HUES64 (cell line): ENCODE measurements around the gene CHST8.

ENCODE experiments used
- H3K27ac ChIP-seq: 2 replicates; pipeline ENCODE4 v1.7.0; 2013; ENCODE audit warnings: low read depth, low read length, inconsistent platforms
- H3K27me3 ChIP-seq: 2 replicates; pipeline ENCODE4 v1.6.1; 2013; ENCODE audit warnings: mild to moderate bottlenecking, low read length; ENCODE audit not compliant: insufficient read depth
- H3K36me3 ChIP-seq: 2 replicates; pipeline ENCODE4 v1.6.1; 2013; ENCODE audit warnings: mild to moderate bottlenecking, low read length; ENCODE audit not compliant: insufficient read depth
- H3K4me1 ChIP-seq: 2 replicates; pipeline ENCODE4 v1.6.1; 2013; ENCODE audit warnings: mild to moderate bottlenecking, low read length, moderate library complexity; ENCODE audit not compliant: insufficient read depth
- H3K4me3 ChIP-seq: 2 replicates; pipeline ENCODE4 v1.5.1; 2013; ENCODE audit warnings: mild to moderate bottlenecking, low read length, moderate library complexity
- H3K9ac ChIP-seq: 2 replicates; pipeline ENCODE4 v1.6.1; 2013; ENCODE audit warnings: mild to moderate bottlenecking, low read depth, low read length
- H3K9me3 ChIP-seq: 2 replicates; pipeline ENCODE4 v1.6.1; 2013; ENCODE audit warnings: low read depth, low read length; ENCODE audit not compliant: insufficient read depth
- WGBS: fragments of 150-250, 120-280 bp; methylation state at CpG from one replicate; pipeline ENCODE4 v1.1.7; 2013; ENCODE audit warnings: missing lambda C conversion rate; 5-methylcytosine and 5-hydroxymethylcytosine counted together

Gene CHST8

DNA sequence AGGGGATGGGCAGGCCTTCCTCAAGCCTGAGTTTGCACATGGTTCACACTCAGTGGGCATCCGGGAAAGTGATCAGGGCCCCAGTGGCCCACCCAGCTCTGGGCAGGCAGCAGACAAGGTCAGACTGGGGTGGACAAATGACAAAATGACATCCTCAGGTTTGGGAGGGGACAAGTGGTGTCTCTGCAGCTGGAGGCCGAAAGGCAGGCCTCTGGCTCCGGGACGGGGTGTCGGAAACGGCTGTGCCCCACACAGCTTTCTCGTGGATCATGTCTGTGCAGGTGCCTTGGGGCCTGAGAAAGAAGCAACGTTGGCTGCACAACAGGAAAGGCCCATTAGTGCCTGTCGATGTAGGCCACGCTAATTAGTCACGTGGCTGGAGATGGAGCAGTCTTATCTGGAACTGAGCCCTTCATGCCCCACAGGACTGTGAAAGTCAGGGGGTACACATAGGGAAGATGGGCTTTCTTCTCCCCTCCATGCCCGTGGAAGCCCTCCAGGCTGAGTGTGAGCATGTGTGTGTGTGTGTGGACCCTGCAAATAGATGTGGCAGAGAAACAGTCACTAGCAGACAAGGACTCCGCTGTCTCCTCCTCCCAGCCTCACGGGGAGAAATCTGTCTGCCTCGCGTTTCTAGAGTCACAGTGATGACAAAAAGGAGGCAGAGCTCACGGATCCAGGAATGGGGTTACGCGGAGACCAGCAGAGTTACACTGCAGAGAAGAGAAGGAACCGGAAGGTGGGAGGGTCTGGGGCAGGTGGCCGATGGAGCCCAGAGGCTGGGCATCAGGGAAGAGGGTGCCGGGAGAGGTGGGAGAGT, 44.2 kb downstream of the CHST8 start:
- no peak overlapping the region for H3K9ac ChIP-seq
- no peaks in the 10 kb centered on the region for H3K9me3 ChIP-seq
- no peaks in the 10 kb centered on the region; the same call in 1 of the 2 replicates for H3K4me1 ChIP-seq
- H3K27ac ChIP-seq = no peak overlapping the region
- no peaks in the 10 kb centered on the region for H3K36me3 ChIP-seq
- no peak overlapping the region for H3K4me3 ChIP-seq
- H3K27me3 ChIP-seq = no peaks in the 10 kb centered on the region
- WGBS = 93% methylated on average over 21 of the region's 22 CpGs

DNA sequence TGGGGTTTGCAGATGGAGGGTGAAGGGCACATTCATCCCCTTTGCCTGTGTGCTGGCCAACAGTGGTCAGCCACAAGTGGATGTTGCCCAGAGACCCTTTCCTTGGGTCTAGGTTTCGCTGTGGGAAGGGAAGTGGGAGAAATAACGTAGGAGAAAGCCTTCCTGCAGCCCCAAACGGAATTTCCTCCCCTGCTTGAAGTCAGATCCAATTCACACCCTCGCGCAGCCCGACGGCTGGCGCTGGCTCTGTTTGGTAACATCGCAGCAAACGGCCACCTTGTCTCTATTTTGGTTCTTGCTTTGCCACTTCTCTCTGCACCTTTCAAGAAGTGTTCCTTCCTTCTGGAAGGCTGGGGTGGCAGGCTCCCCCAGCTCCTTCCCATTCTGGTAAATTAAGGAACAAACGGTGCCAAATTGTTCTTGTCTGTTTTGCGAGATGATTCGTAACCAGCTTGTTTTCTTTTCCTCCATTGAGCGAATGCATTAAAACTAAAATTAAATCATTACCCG, 45.4 kb downstream of the CHST8 start:
- WGBS = 93% methylated on average over 15 of the region's 15 CpGs
- Histone ChIP-seq H3K27ac (no peak overlapping the region), H3K27me3 (no peaks in the 10 kb centered on the region)

DNA sequence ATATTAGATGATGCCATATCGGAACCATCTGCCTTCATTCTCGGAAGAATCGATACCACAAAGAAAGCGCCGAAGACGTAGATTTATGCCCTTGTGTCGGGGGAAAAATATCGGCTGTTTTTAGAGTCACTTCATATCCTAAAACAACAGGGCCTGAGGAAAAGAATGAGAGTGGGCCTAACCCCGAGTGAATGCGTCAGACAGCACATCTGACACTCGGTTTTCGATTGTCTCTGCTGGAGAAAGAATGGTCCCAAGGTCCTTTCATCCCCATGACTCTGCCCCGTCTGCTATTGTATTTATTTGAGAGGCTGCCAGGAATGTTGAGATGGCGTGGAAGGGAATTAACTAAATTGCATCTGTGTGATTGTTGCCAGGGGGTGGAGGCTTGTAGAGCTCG, 46.1 kb downstream of the CHST8 start:
- Histone ChIP-seq H3K9ac (no peak overlapping the region), H3K27me3 (no peaks in the 10 kb centered on the region)
- 96% methylated on average over 15 of the region's 15 CpGs for WGBS

More for the DNA sequence above, 45.4 kb downstream of the CHST8 start:
- H3K36me3 ChIP-seq = no peaks in the 10 kb centered on the region
- H3K4me1 ChIP-seq = no peaks in the 10 kb centered on the region; the same call in 1 of the 2 replicates
- H3K9me3 ChIP-seq = no peaks in the 10 kb centered on the region
- H3K9ac ChIP-seq = no peak overlapping the region
- H3K4me3 ChIP-seq = no peak overlapping the region

DNA sequence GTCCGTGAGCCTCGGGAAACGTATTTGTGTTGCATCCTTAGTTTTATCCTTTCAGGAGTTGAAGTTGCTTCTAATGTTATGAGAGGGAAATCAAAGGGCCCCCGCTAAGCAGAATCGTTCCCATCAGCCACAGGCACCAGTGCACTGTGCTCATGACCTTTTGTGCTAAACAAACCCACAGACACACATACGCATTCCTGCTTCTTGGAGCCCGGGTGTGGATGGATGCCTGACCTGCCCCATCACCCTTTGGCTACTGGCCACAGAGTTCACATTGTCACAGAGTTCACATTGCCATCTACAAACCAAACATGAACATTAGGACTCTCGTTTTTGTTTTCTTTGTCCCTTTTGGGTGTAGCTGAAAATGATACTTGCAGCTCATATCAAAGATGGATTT, 47.2 kb downstream of the CHST8 start:
- Histone ChIP-seq H3K27ac (no peak overlapping the region), H3K27me3 (no peaks in the 10 kb centered on the region), H3K9me3 (no peaks in the 10 kb centered on the region), H3K4me1 (no peaks in the 10 kb centered on the region), H3K36me3 (no peaks in the 10 kb centered on the region), H3K9ac (no peak overlapping the region), H3K4me3 (no peak overlapping the region)
- WGBS = 92% methylated on average over 8 of the region's 8 CpGs

More for the DNA sequence above, 46.1 kb downstream of the CHST8 start:
- Histone ChIP-seq H3K9me3 (no peaks in the 10 kb centered on the region), H3K4me3 (no peak overlapping the region), H3K4me1 (no peaks in the 10 kb centered on the region), H3K27ac (no peak overlapping the region), H3K36me3 (no peaks in the 10 kb centered on the region)

DNA sequence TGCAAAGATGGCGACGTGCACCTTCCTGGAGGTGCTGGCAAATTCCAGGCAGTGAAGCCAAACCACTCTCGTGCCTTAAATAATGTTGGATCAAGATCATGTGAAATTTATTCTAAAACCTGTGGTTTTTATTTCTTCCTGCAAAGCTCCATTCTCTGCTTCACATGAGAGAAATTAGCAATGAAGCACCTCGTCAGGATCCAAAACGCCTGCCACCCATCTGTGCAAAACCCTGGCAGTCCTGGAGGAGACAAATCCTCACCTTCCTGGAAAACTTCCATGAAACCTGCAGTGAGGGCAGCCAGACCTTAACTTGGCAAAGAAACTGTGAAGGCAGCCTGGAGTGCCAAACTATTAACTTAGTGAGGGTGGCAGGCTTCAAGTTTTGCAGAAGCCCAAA, 47.6 kb downstream of the CHST8 start:
- Histone ChIP-seq H3K4me3 (no peak overlapping the region), H3K27ac (no peak overlapping the region), H3K27me3 (no peaks in the 10 kb centered on the region), H3K4me1 (no peaks in the 10 kb centered on the region), H3K36me3 (no peaks in the 10 kb centered on the region), H3K9me3 (no peaks in the 10 kb centered on the region), H3K9ac (no peak overlapping the region)
- 95% methylated on average over 5 of the region's 5 CpGs for WGBS

DNA sequence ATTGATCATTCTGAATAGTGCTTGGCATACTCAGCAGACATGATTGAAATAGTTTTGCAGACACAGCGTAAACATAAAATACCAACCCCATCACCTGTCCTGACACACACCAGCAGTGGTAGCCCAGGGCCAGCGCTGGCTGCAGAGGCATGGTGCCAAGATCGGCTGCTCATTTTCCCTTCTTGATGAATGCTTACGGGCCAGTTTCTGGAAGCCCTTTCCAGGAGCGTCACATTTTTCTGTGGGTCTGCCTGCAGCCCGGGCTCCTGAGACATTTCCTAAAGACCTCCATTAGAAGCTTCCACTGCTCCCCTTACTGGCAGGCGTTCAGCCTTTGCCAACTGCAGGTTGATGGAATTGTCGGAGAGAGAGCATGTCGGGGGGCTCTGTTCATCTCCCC, 48.6 kb downstream of the CHST8 start:
- Histone ChIP-seq H3K36me3 (no peaks in the 10 kb centered on the region), H3K9ac (no peak overlapping the region), H3K4me3 (no peak overlapping the region), H3K27me3 (no peaks in the 10 kb centered on the region), H3K9me3 (no peaks in the 10 kb centered on the region), H3K27ac (no peak overlapping the region), H3K4me1 (no peaks in the 10 kb centered on the region)
- 92% methylated on average over 9 of the region's 9 CpGs for WGBS

DNA sequence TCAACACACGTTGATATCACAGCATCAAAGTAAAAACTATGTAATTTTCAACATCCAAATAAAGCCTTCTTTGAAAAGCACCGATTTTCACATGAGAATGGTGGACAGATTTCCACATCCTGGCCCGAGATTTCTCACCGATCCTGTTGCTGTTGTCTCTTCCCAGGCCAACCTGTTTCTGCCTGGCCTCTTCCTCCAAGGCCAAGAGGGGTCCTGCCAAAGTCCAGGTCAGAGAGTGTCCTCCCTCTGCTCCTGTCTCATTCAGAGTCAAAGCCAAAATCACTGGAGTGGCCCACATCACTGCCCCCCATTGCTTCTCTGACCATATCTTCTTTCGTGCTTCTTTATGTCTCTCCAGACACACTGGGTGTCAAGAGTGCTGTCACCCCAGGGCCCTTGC, 49.5 kb downstream of the CHST8 start:
- 89% methylated on average over 5 of the region's 5 CpGs for WGBS
- H3K4me1 ChIP-seq = no peaks in the 10 kb centered on the region
- H3K9ac ChIP-seq = no peak overlapping the region
- no peaks in the 10 kb centered on the region for H3K27me3 ChIP-seq
- no peaks in the 10 kb centered on the region for H3K36me3 ChIP-seq
- no peak overlapping the region for H3K4me3 ChIP-seq
- no peak overlapping the region for H3K27ac ChIP-seq
- no peaks in the 10 kb centered on the region for H3K9me3 ChIP-seq

DNA sequence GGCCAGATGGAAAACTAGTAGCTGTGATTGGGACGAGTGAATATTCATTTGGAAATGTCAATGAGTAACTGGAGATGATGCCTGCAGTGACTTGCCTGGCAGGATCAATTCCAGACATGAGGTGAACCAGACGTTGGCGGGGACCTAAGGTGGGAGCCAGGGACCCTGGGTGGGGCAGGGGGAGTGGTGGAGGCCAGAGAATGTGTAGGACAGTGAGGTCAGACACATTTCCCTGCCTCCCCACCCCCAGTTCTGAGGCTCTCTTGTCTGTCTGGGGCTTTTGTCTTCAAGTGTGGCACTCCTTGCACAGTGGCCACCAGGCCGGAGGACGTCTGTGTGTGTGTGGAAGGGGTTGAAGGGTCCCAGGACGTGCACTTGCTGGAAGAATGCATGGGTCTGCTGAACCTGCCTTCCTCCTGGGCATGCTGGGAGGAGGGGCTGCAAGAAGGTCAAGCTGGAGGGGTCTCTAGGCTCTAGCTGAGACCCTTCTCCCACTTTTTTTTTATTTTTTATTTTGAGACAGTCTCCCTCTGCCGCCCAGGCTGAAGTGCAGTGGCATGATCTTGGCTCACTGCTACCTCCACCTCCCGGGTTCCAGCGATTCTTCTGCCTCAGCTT, 51.6 kb downstream of the CHST8 start:
- Histone ChIP-seq H3K4me3 (no peak overlapping the region), H3K27ac (no peak overlapping the region), H3K36me3 (no peaks in the 10 kb centered on the region), H3K9ac (no peak overlapping the region), H3K9me3 (no peaks in the 10 kb centered on the region), H3K4me1 (no peaks in the 10 kb centered on the region), H3K27me3 (no peaks in the 10 kb centered on the region)
- whole genome bisulfite sequencing = 91% methylated on average over 9 of the region's 9 CpGs

DNA sequence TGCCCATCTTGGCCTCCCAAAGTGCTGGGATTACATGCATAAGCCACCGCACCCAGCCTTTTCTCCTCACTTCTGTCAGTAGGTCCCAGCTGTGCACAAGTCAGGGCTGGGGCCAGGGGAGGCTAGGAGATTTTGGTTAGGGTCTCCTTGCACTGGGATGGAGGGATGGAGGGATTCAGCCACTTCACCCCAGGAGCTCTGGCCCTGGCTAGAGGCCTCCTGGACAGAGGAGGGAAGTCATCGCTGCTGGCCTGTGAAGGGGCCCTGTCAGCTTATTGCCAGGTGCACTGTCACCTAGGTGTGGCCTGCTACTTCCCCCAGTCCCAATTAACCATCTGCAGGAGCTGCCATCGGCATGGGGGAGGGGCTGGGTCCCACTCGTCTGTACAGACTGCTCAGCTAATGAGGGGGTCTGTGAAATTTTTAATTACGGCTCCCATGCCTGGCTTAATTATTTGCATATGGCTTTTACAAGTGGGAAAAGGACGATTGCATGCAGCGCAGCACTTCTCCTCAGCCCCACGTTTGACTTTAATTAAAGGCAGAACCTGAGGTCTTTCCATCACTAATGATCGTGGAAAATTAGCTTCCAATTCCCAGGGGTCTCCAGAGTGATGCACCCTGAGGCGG, 52.4 kb downstream of the CHST8 start:
- H3K9ac ChIP-seq = no peak overlapping the region
- WGBS = 85% methylated on average over 10 of the region's 10 CpGs
- no peaks in the 10 kb centered on the region for H3K27me3 ChIP-seq
- no peak overlapping the region for H3K27ac ChIP-seq
- H3K4me1 ChIP-seq = no peaks in the 10 kb centered on the region
- H3K4me3 ChIP-seq = no peak overlapping the region
- H3K36me3 ChIP-seq = no peaks in the 10 kb centered on the region
- no peaks in the 10 kb centered on the region for H3K9me3 ChIP-seq

DNA sequence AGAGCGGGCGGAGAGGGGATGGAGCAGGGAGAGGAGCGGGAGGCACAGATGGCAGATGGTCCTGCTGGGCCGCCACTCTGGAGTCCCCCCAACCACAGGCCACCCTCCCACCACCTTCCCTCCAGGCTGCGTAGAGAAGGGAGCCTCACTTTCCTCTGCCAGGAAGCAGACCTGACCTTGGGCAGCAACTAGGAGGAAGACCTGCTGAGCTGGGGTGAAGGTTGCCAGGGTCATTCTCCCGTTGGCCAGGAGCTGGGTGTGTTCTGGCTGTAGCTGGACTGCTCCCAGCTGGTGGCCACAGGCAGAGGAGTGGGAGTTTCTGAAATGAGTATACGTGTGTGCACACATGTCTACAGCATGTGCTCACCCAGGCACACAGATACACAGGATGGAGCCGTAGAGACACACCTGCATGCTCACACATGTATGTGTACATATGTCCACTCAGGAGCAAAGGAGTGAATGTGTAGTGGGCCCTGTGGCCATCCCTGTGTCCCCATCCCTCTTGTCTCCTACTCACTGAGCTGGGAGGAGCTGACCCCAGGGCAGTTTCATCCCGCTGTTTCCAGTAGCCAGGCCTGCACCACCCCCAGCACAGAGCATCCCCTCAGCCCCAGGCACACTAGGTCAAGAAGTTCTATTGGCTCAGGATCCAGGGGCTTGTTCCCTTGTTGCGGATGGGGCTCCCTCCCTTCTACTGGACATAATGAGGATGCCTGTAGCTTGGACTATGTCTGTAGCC, 53.0 kb downstream of the CHST8 start:
- WGBS = 89% methylated on average over 8 of the region's 10 CpGs
- Histone ChIP-seq H3K4me3 (no peak overlapping the region), H3K36me3 (no peaks in the 10 kb centered on the region), H3K9ac (no peak overlapping the region), H3K9me3 (no peaks in the 10 kb centered on the region), H3K27me3 (no peaks in the 10 kb centered on the region), H3K27ac (no peak overlapping the region), H3K4me1 (no peaks in the 10 kb centered on the region)
